HG02943 (cell line): Measurements from ENCODE around the gene MSRB1.

Experiments used
- ATAC-seq: cut with Tn5 transposase; IDR thresholded peaks from one replicate; pipeline ENCODE4 v1.9.1; 2021; ENCODE audit warnings: mild to moderate bottlenecking, low read depth, moderate library complexity; ENCODE audit not compliant: unreplicated experiment

Gene MSRB1, protein sequence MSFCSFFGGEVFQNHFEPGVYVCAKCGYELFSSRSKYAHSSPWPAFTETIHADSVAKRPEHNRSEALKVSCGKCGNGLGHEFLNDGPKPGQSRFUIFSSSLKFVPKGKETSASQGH

GRCh38 chr16:1942810-1943726, at the start of gene MSRB1:
Gene MSRB1 (minus strand): TSS chr16:1943199. CDS start chr16:1943156, 43 bp downstream.
- peak; percentile 85 for ATAC-seq

DNA sequence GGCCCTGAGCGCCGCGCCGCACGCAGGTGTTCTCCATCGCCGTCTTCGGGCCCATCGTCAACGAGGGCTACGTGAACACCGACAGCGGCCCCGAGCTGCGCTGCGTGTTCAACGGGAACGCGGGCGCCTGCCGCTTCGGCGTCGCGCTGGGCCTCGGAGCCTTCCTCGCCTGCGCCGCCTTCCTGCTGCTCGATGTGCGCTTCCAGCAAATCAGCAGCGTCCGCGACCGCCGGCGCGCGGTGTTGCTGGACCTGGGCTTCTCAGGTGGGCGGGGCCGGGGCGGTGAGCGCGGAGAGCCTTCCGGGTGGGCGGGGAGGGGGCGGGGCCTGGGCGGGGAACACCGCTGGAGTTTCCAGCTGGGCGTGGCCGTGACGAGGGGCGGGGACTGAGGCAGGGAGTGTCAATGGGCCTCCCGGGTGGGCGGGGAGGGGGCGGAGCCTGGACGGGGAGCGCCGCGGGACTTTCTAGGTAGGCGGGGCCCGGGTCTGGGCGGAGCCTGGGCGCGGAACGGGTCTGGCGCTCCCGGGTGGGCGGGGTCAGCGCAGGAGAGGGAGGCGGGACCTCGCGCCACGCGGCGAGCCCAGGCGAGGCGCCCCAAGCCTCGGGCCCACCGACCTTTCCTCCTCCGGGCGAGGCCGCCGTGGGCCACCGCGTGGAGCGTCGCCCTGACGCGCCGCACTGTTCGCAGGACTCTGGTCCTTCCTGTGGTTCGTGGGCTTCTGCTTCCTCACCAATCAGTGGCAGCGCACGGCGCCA, 49.1 kb upstream of the MSRB1 start:
- peak; percentile 41 for ATAC-seq

DNA sequence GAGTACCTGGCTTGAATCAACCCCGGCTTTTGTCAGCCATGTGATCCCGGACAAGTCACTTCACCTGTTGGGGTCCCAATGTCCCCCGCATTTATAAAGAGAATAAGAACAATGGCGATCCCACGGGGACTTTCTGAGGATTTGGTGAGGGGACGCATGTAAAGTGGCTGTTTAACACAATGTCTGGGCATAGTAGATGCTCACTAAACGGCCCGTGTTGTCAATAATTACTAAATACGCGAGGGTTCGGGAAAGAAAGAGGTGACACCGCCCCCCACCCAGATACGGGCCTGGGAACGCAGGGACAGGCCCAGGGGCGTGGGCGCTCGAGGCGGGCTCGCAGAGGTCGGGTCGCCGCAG, 48.6 kb upstream of the MSRB1 start:
- ATAC-seq: no peak

- peak; percentile 45 for ATAC-seq
Observed at GRCh38 chr16:1991135-1991551, 48.1 kb upstream of the MSRB1 start.

DNA sequence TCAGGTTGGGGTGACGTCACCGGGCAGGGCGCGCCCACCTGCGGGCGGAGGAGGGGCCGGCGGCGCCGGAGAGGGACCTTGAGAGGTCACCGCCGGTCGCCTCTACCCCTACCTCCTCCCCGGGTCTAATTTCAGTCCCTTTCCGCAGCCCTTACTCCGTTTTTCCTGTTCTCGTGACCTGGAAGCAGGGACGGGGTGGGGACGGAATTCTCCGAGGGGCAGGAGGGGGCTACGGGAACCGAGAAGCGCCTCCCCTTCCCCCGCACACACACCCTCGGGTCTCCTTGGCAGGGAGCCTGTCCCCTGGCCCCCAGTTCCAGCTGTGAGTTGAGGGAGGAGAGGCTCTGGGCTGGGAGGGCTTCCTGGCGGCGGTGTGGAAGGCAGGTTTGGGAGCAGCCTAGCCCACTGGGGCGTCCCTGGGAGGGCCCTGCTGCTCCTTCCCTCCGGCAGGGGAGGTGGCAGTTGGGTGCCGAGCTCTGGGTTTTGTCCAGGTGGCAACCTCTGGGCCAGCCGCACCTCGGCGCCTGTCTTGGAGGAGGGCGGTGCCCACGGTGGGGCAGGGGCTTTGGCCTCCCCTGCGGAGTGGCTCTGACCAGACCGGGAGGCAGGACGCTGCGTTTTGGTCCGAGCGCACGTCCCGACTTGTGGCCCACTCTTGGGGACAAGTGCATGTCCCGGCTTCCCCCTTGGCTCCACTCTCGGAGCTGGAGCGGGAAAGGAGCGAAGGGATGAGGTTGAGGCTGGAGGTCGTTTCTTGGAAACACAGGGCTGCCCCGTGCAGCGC, 47.5 kb upstream of the MSRB1 start:
- ATAC-seq: no peak

DNA sequence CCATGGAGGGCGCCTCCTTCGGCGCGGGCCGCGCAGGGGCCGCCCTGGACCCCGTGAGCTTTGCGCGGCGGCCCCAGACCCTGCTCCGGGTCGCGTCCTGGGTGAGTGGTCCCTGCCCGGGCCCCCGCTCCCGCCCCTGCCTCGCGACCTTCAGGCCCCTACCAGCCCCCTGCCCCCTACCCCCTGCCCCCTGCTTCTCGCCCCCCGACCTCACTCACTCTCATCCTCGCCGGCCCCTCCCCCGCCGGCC, 47.0 kb upstream of the MSRB1 start:
- no peak for ATAC-seq

DNA sequence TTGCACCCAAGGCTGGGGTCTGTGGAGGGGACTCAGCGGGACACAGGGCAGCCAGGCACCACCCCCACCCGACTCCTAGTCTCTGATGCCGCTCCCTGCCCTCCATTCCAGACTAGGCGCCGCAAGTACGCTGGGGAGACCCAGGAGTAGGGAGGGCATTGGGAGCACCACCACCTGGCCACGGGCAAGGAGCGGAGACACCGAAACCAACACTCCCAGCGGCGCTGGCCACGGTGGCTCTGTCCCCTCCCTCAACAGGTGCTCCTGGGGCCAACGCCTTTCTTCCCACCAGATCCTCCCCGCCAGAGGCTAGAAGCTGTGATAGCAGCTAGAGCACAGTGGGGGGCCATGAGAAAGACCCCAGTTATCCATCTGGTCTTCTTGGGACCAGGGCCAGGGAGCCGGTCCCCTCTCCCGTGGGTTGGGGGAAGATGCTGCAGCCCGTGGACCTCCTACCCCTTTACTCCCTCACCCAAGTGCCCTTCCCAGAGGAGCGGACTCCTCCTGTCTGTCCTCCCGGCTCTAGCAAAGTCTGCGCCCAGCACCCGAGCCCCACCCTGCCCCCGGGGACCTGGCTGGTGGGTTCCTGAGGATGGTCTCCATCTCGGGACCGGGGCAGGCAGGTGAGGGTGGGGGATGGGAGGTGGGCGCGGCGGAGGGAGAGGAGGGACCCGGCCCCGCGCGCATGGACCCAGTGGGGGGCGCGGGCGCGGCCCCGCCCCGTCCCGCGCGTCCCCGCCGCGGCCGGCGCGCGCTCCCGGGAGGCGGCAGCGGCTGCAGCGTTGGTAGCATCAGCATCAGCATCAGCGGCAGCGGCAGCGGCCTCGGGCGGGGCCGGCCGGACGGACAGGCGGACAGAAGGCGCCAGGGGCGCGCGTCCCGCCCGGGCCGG, 46.5 kb upstream of the MSRB1 start, which contains the start of gene SYNGR3:
SYNGR3 (plus strand) TSS at position 762 of the 892 bp plus-strand sequence. CDS start 133 bp downstream, outside the sequence.
- ATAC-seq: no peak

- ATAC-seq: no peak
Observed at GRCh38 chr16:1987198-1987597, 44.2 kb upstream of the MSRB1 start.

DNA sequence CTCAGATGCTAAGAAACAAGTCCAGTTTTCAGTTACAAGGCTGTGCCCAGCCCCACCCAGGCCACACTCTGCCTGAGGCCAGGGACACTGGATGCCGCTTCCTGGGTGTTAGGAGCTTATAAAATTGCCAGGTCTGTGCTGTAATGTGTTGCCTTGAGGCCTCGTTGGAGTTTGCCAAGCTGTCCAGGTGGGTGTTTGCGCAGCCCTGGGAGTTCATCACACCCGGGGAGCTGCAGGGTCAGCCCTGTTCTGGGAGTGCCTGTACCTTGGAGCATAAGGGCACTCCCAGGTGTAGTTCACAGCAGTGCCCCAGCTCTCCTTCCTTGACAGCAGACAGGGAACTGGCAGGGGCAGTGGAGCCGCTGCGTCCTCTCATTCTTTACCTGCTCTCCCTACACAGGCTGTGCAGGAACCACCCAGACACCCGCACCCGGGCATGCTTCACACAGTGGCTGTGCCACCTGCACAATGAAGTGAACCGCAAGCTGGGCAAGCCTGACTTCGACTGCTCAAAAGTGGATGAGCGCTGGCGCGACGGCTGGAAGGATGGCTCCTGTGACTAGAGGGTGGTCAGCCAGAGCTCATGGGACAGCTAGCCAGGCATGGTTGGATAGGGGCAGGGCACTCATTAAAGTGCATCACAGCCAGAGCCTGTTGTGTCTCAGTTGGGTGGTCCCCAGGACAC, 42.6 kb upstream of the MSRB1 start:
- ATAC-seq: no peak

DNA sequence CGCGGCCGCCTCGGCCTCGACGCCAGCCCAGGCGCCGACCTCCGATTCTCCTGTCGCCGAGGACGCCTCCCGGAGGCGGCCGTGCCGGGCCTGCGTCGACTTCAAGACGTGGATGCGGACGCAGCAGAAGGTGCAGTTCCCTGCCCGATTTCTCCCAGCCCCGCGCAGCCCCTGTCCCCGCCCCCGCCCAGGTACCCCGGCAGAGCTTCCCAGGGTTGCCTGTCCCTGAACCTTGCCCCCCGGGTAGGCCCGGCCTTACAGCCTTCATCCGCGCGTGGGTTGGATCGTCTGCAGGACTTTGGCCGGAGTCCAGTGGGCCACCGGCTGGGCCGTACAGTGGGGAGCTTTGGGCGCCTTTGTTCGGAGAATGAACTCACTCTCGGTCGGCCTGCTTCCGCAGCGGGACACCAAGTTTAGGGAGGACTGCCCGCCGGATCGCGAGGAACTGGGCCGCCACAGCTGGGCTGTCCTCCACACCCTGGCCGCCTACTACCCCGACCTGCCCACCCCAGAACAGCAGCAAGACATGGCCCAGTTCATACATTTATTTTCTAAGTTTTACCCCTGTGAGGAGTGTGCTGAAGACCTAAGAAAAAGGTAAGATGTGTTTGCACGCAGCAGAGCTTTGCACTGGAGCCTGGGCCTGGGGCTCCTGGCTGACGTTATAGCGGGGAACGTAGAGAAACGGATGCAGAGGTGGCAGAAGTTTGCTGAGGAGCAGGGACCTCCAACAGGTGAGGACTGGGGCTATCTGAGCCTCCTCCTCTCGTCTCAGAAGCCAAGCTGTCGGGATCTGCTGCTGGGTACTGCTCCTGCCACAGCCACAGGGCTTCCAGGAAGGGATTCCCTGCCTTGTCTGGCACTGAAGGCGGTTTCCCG, 41.6 kb upstream of the MSRB1 start:
- no peak for ATAC-seq

- peak; percentile 61 for ATAC-seq
Observed at GRCh38 chr16:1983544-1984346, 40.7 kb upstream of the MSRB1 start, which contains the start of gene GFER. Gene GFER (plus strand): TSS chr16:1984193. CDS start chr16:1984219, 26 bp downstream.

GRCh38 chr16:1982991-1983543, 40.1 kb upstream of the MSRB1 start:
- no peak for ATAC-seq

- ATAC-seq: no peak
Observed at GRCh38 chr16:1982013-1982433, 39.0 kb upstream of the MSRB1 start.

GRCh38 chr16:1981398-1981836, 38.4 kb upstream of the MSRB1 start, which contains the start of gene NOXO1:
Gene NOXO1 (minus strand): TSS chr16:1981469. CDS start chr16:1981179, 290 bp downstream.
- ATAC-seq: no peak

DNA sequence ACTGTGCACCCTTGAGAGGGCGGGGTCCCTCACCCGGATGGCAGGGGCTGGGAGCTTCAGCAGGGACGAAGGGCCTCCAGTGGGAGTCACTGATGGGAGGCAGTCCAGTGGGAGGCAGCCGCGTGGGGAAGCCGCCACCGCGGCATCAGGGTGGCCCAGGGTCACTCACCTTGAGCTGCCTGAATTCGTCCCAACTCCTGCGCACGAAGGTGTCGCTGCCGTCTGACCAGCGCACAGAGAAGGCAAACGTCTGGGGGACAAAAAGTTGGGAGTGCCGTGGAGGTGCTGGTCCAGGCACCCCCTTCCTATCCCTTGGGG, 37.7 kb upstream of the MSRB1 start:
- no peak for ATAC-seq

- no peak for ATAC-seq
Observed at GRCh38 chr16:1980030-1980769, 37.2 kb upstream of the MSRB1 start.
